Lower lobe of right lung (tissue), 2 donors: ENCODE data around the gene STAB2. TPM values are rescaled to one million over a fixed set of nuclear protein-coding genes. Genes with fewer than 3 reads are reported as not detected.

Experiments
- ATAC-seq, 2 donors: fragments of 200-7000 bp; cut with Tn5 transposase; one replicate each; pipeline ENCODE4 v1.9.1; 2020 to 2022; ENCODE audit warnings: mild to moderate bottlenecking in 2 of 2, moderate library complexity in 2 of 2
- DNase-seq: peaks from one replicate; pipeline ENCODE4 v3.0.0-alpha.2; 2020
- H3K27ac ChIP-seq: fragments of 200-600 bp; one replicate; pipeline ENCODE4 v1.8.0; 2022
- H3K27me3 ChIP-seq: fragments of 200-600 bp; one replicate; pipeline ENCODE4 v1.8.0; 2022; ENCODE audit warnings: low read depth
- H3K36me3 ChIP-seq: fragments of 200-600 bp; one replicate; pipeline ENCODE4 v1.8.0; 2022; ENCODE audit warnings: mild to moderate bottlenecking
- H3K4me1 ChIP-seq: fragments of 200-600 bp; one replicate; pipeline ENCODE4 v1.8.0; 2022
- H3K4me3 ChIP-seq: fragments of 200-600 bp; one replicate; pipeline ENCODE4 v1.8.0; 2022; ENCODE audit warnings: mild to moderate bottlenecking
- H3K9me3 ChIP-seq: fragments of 200-600 bp; one replicate; pipeline ENCODE4 v1.8.0; 2022
- intact Hi-C: fragments of 100-400 bp; cut with DNase I; formaldehyde crosslinking; loops from one replicate; pipeline ENCODE4 v1.11.0; 2022
- total RNA-seq: library from RNA; stranded (reverse); fragmentation: NEBNext Ultra II Directional; extraction: Animal tissue kit (Norgen Biotek cat#: 25700); gene quantifications from one replicate; pipeline ENCODE4 v1.2.1, GENCODE V29; 2021
- TF ChIP-seq, protein P1 (sequence below): fragments of 200-600 bp; IDR thresholded peaks from one replicate; pipeline ENCODE4 v1.8.0; 2022; ENCODE audit warnings: antibody characterized with exemption, mild to moderate bottlenecking
- donor health status: DM: no; HTN: yes; CAD: no; lungs with severe emphysema.

Gene STAB2
- total RNA-seq, 1 donor from 2014 or later: 1.4 TPM

DNA sequence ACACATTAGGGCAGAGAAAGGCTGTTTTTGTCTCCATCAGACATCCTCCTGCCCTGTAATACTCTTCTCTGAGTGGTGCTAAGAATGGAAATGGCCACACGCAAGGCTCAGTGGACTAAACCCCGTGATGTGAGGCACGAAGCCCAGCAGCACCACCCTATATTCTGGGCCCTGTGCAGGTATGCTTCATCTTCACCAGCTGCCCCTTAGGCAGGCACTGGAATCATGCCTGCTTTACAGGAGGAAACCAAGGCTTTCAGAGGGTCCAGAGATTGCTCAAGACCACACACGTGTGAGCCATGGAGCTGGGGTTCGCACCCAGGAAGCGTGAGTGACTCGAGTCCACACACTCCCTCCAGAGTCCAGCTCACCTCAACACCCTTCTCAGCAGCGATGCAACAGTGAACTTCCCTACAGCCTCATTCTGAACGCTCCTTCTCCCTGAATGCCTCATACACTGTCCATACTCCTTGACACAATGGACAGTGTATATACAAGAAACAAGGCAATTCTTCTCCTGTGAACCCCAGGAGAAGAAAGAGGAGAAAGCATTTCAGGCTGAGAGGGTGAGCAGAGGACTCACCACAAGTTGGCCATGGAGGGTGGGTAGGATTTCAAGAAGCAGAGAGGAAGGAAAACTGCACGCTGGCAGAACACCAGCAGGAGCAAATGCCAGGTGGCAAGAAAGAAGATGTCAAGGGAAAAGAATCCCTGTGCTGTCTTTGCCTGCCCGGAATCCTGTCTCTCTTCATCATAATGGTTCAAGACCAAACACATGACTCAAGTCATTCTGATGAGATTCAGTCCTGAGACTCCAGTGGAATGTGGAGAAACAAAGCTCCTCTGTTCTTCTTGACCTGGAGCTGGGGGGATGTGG is 214.9 kb downstream of the STAB2 start:
- DNase-seq (no peak), ATAC-seq (no peak)
- TF ChIP-seq, protein P1, sequence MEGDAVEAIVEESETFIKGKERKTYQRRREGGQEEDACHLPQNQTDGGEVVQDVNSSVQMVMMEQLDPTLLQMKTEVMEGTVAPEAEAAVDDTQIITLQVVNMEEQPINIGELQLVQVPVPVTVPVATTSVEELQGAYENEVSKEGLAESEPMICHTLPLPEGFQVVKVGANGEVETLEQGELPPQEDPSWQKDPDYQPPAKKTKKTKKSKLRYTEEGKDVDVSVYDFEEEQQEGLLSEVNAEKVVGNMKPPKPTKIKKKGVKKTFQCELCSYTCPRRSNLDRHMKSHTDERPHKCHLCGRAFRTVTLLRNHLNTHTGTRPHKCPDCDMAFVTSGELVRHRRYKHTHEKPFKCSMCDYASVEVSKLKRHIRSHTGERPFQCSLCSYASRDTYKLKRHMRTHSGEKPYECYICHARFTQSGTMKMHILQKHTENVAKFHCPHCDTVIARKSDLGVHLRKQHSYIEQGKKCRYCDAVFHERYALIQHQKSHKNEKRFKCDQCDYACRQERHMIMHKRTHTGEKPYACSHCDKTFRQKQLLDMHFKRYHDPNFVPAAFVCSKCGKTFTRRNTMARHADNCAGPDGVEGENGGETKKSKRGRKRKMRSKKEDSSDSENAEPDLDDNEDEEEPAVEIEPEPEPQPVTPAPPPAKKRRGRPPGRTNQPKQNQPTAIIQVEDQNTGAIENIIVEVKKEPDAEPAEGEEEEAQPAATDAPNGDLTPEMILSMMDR: no peak
- no peaks in the 10 kb centered on the region for H3K36me3 ChIP-seq
- H3K9me3 ChIP-seq: no peaks in the 10 kb centered on the region
- peaks cover 44% of the 10 kb centered on the region for H3K4me1 ChIP-seq
- no peak overlapping the region for H3K4me3 ChIP-seq
- no peak overlapping the region for H3K27ac ChIP-seq
- no peaks in the 10 kb centered on the region for H3K27me3 ChIP-seq
- intact Hi-C loops: no loop called here

DNA sequence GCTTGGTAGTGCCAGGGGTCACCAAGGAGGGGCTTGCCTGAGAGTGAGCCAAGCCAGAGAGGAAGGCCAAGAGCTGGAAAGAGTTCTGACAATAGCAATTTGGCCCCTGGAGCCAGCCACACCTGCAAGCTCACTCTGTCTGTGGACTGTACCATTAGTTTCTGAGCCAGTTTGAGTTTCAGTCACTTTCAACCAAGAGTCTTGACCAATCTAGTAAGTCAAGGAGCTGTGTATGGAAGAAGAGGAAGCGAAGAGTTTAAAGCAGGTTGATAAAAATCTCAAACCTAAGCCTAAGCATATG is 215.5 kb downstream of the STAB2 start:
- no peak for DNase-seq
- TF ChIP-seq, protein P1: no peak
- Histone ChIP-seq H3K36me3 (no peaks in the 10 kb centered on the region), H3K4me3 (no peak overlapping the region), H3K9me3 (no peaks in the 10 kb centered on the region), H3K4me1 (peaks cover 48% of the 10 kb centered on the region), H3K27ac (no peak overlapping the region), H3K27me3 (no peaks in the 10 kb centered on the region)
- ATAC-seq: no peak
- intact Hi-C loops: no loop called here

- intact Hi-C loops: no loop called here
- TF ChIP-seq, protein P1: no peak
Observed at GRCh38 chr12:103803847-103804246, 216.8 kb downstream of the STAB2 start.

GRCh38 chr12:103805655-103806360 is 218.7 kb downstream of the STAB2 start:
- Histone ChIP-seq H3K9me3 (no peaks in the 10 kb centered on the region), H3K27me3 (no peaks in the 10 kb centered on the region), H3K36me3 (no peaks in the 10 kb centered on the region), H3K4me1 (peaks cover 32% of the 10 kb centered on the region), H3K4me3 (no peak overlapping the region), H3K27ac (no peak overlapping the region)
- ATAC-seq: no peak
- no peak for DNase-seq
- TF ChIP-seq, protein P1: no peak
- intact Hi-C loops: no loop called here

More at GRCh38 chr12:103803847-103804246, 216.8 kb downstream of the STAB2 start:
- Histone ChIP-seq H3K36me3 (no peaks in the 10 kb centered on the region), H3K27ac (no peak overlapping the region), H3K4me1 (peaks cover 48% of the 10 kb centered on the region), H3K27me3 (no peaks in the 10 kb centered on the region), H3K9me3 (no peaks in the 10 kb centered on the region), H3K4me3 (no peak overlapping the region)
- ATAC-seq (no peak), DNase-seq (no peak)

DNA sequence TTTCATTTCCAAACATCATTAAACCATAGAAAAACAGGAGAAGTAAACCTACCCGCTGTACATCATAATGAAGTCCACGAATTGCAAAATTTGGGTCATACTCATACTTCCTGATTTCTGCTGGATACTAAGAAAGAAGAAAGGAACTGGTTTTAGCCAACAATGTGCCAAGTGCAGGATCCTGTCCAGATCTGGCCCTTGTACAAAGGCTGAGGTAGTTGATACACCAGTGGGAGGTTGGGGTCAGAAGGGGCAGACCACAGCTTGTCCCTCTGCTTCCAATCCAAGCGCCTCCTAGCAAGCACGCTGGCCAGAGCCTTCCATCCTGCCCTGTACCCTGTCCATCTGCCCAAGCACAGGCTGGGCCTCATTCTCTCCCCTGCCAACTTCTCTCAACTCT is 219.7 kb downstream of the STAB2 start:
- TF ChIP-seq, protein P1: no peak
- DNase-seq (no peak), ATAC-seq (peak; percentile 54 to 58)
- Histone ChIP-seq H3K4me3 (no peak overlapping the region), H3K9me3 (no peaks in the 10 kb centered on the region), H3K4me1 (peaks cover 30% of the 10 kb centered on the region), H3K27me3 (no peaks in the 10 kb centered on the region), H3K27ac (no peak overlapping the region), H3K36me3 (no peaks in the 10 kb centered on the region)
- intact Hi-C loops: no loop called here
